HepG2 (cell line): ENCODE data around the gene ZMYND8. TPM values are rescaled to one million over a fixed set of nuclear protein-coding genes. Genes with fewer than 3 reads are reported as not detected.

ENCODE experiments used
- ATAC-seq: fragments of 200-7000 bp; cut with Tn5 transposase; 3 replicates; pipeline ENCODE4 v1.9.1; 2020; ENCODE audit warnings: mild to moderate bottlenecking, moderate library complexity
- BruUV-seq: library from RNA; stranded (reverse); fragments of 400-500 nt; replicated peaks from 2 replicates; lab custom pipeline; 2021; lab: Mats Ljungman, UMichigan
- CTCF ChIA-PET: fragments of 300-600 bp; formaldehyde crosslinking; extraction: SDS; loops from one replicate; lab custom pipeline; 2021; ENCODE audit warnings: low total read pairs, inconsistent platforms, low intra/inter-chr PET ratio; lab: Yijun Ruan, JAX
- POLR2A ChIA-PET: fragments of 350-600 bp; sonication (Branson Sonifier 250); formaldehyde crosslinking; loops from one replicate; lab custom pipeline; 2020; ENCODE audit warnings: antibody characterized with exemption, inconsistent platforms; lab: Yijun Ruan, JAX
- DNase-seq: peaks from one replicate; pipeline ENCODE4 v3.0.0-alpha.2; 2015; ENCODE audit warnings: low spot score
- FAIRE-seq: peaks from 3 replicates; lab custom pipeline; 2011; peaks lifted over from hg19 to GRCh38; lab: Jason Lieb, UNC
- H2AFZ ChIP-seq: one replicate; pipeline ENCODE4 v1.6.1; 2011; ENCODE audit warnings: low read length, inconsistent platforms
- H3K27ac ChIP-seq: fragments of 300-600 bp; 3 replicates; pipeline ENCODE4 v1.8.0; 2011; ENCODE audit warnings: mixed run types, mild to moderate bottlenecking, mixed read lengths, low read length, inconsistent platforms; ENCODE audit not compliant: insufficient read depth; ENCODE audit errors: extremely low read length
- H3K27me3 ChIP-seq, 2 experiments: fragments of 200-600 bp in 1 of 2; 2 replicates in 1 of 2; 3 replicates in 1 of 2; pipeline versions ENCODE4 v1.6.0 to v1.8.0; 2011; ENCODE audit warnings: low read length in 2 of 2, mild to moderate bottlenecking in 2 of 2, moderate library complexity in 2 of 2, inconsistent platforms in 1 of 2; ENCODE audit not compliant: insufficient read depth in 2 of 2, control insufficient read depth in 1 of 2
- H3K36me3 ChIP-seq, 2 experiments: fragments of 200-600 bp in 1 of 2; replicated peaks in 1 of 2; 2 replicates in 1 of 2; 3 replicates in 1 of 2; pipeline versions ENCODE4 v1.5.1 to v1.8.0; 2011; ENCODE audit warnings: low read length in 2 of 2, inconsistent platforms in 1 of 2; ENCODE audit not compliant: insufficient read depth in 2 of 2, control insufficient read depth in 1 of 2
- H3K4me1 ChIP-seq: 2 replicates; pipeline ENCODE4 v1.5.1; 2012; ENCODE audit warnings: low read length, inconsistent platforms; ENCODE audit not compliant: insufficient read depth
- H3K4me2 ChIP-seq: 2 replicates; pipeline ENCODE4 v1.6.0; 2011; ENCODE audit warnings: low read depth, low read length, inconsistent platforms
- H3K4me3 ChIP-seq, 3 experiments: fragments of 200-600 bp in 1 of 3; sonication (generic), shearing (Covaris generic) in 1 of 3; replicated peaks in 1 of 3; 2 replicates each; pipeline ENCODE4 v1.5.1; 2011 to 2016; ENCODE audit warnings: low read length in 3 of 3, inconsistent platforms in 2 of 3, low read depth in 2 of 3, mild to moderate bottlenecking in 2 of 3, control low read depth in 1 of 3, mixed read lengths in 1 of 3; ENCODE audit not compliant: insufficient read depth in 1 of 3
- H3K79me2 ChIP-seq: one replicate; pipeline ENCODE4 v1.6.1; 2011; ENCODE audit warnings: low read length, inconsistent platforms; ENCODE audit not compliant: insufficient read depth
- H3K9ac ChIP-seq: 2 replicates; pipeline ENCODE4 v1.6.0; 2011; ENCODE audit warnings: mild to moderate bottlenecking, low read depth, low read length, inconsistent platforms; ENCODE audit not compliant: insufficient read depth
- H3K9me3 ChIP-seq: 2 replicates; pipeline ENCODE4 v1.5.1; 2012; ENCODE audit warnings: mild to moderate bottlenecking, low read length
- H4K20me1 ChIP-seq: 2 replicates; pipeline ENCODE4 v1.6.0; 2011; ENCODE audit warnings: inconsistent platforms, mild to moderate bottlenecking, low read length, moderate library complexity; ENCODE audit not compliant: insufficient read depth
- BCL6 ChIP-seq: IDR thresholded peaks from 2 replicates; pipeline ENCODE4 v1.6.1; 2016; ENCODE audit warnings: missing genetic modification reagents, missing compliant biosample characterization
- CENPX ChIP-seq: sonication (generic); formaldehyde crosslinking; IDR thresholded peaks from 2 replicates; pipeline ENCODE4 v1.9.0; 2021; ENCODE audit warnings: mild to moderate bottlenecking, missing genetic modification reagents, moderate library complexity
- DNMT3B ChIP-seq: conservative IDR thresholded peaks from 2 replicates; pipeline ENCODE4 v1.6.1; 2016; ENCODE audit warnings: missing biosample characterization, control low read depth
- MIER3 ChIP-seq: IDR thresholded peaks from 2 replicates; pipeline ENCODE4 v1.6.1; 2016; ENCODE audit warnings: missing compliant biosample characterization, borderline replicate concordance
- PAXIP1 ChIP-seq: sonication (generic); formaldehyde crosslinking; conservative IDR thresholded peaks from 2 replicates; pipeline ENCODE4 v1.4.0; 2020; ENCODE audit warnings: mild to moderate bottlenecking, missing genetic modification reagents, moderate library complexity
- TEAD2 ChIP-seq: sonication (generic); formaldehyde crosslinking; IDR thresholded peaks from 2 replicates; pipeline ENCODE4 v1.9.0; 2021; ENCODE audit warnings: missing genetic modification reagents
- ZFP37 ChIP-seq: sonication (generic); formaldehyde crosslinking; IDR thresholded peaks from 2 replicates; pipeline ENCODE4 v1.4.0; 2020; ENCODE audit warnings: missing genetic modification reagents, borderline replicate concordance
- ZGPAT ChIP-seq: IDR thresholded peaks from 2 replicates; pipeline ENCODE4 v1.6.1; 2016; ENCODE audit warnings: mild to moderate bottlenecking
- ZNF292 ChIP-seq: sonication (generic); formaldehyde crosslinking; IDR thresholded peaks from 2 replicates; pipeline ENCODE4 v1.8.1; 2022; ENCODE audit warnings: mild to moderate bottlenecking, low read depth, missing genetic modification reagents, borderline replicate concordance
- ZNF574 ChIP-seq: sonication (generic); formaldehyde crosslinking; IDR thresholded peaks from 2 replicates; pipeline ENCODE4 v1.4.0; 2020; ENCODE audit warnings: missing genetic modification reagents
- ZSCAN31 ChIP-seq: sonication (generic); formaldehyde crosslinking; IDR thresholded peaks from 2 replicates; pipeline ENCODE4 v1.5.0; 2020; ENCODE audit warnings: low read depth, mild to moderate bottlenecking, missing genetic modification reagents
- WGBS: methylation state at CpG from one replicate; pipeline ENCODE4 v1.1.6; 2017; ENCODE audit warnings: low lambda C conversion rate; 5-methylcytosine and 5-hydroxymethylcytosine counted together
- in situ Hi-C: cut with HindIII; loops from 2 replicates; pipeline ENCODE4 v1.10.0; 2017; ENCODE audit warnings: low pct_unique_long_range_greater_than_20kb; ENCODE audit not compliant: extremely low pct_ligation_motif_present
- intact Hi-C: fragments of 100-400 bp; cut with micrococcal nuclease; formaldehyde crosslinking; loops from one replicate; pipeline ENCODE4 v1.10.0; 2022; ENCODE audit not compliant: unreplicated experiment
- polyA plus RNA-seq, 8 experiments: library from polyadenylated mRNA; depleted of rRNA in 3 of 8; stranded (reverse) in 7 of 8; unstranded in 1 of 8; fragments of >200 nt; fragmentation: Illumina TruSeq in 4 of 8; extraction: Trizol in 4 of 8; gene quantifications; 2 replicates each; pipeline versions ENCODE4 v1.2.1 to v1.2.3, GENCODE V29; 2011 to 2016; ENCODE audit warnings: low read depth in 4 of 8, missing spikeins in 1 of 8, mixed read lengths in 1 of 8; ENCODE audit not compliant: insufficient read depth in 1 of 8
- total RNA-seq, 5 experiments: library from RNA; depleted of rRNA; stranded (reverse); fragments of >200 nt; fragmentation: Illumina TruSeq; extraction: Trizol; gene quantifications; 2 replicates each; pipeline ENCODE4 v1.2.3, GENCODE V29; 2016; ENCODE audit warnings: low read depth in 1 of 5

Gene ZMYND8
- total and polyA plus RNA-seq, 2 of the 13 experiments (the other 11 are each of a cell fraction or from before 2014, with no cell fraction given) = 53.9 to 84.7 TPM

- TF ChIP-seq CENPX (CRISPR knock-in tag) (no peak), ZNF574 (CRISPR knock-in tag) (0 out of 2 replicates have a peak, but pooled peaks have one; percentile 2), ZNF292 (CRISPR knock-in tag) (no peak), TEAD2 (CRISPR knock-in tag) (no peak)
- TF ChIP-seq, all 625 proteins: peak for 30
Measured at GRCh38 chr20:47355489-47356219, 845 bp downstream of the ZMYND8 start (continued).

GRCh38 chr20:47354714-47355488 lies 1.6 kb downstream of the ZMYND8 start:
- peak; percentile 70 for DNase-seq
- H3K4me2 ChIP-seq = peak overlapping the region; percentile 91
- in situ Hi-C loops = no loop called here
- TF ChIP-seq BCL6 (CRISPR knock-in tag) (peak; percentile 10; the same call in 1 of the 2 replicates), ZFP37 (CRISPR knock-in tag) (0 out of 2 replicates have a peak, but pooled peaks have one; percentile 44), MIER3 (CRISPR knock-in tag) (peak; percentile 47), ZGPAT (CRISPR knock-in tag) (peak; percentile 60; the same call in 1 of the 2 replicates), ZSCAN31 (no peak), PAXIP1 (CRISPR knock-in tag) (peak; percentile 63), DNMT3B (CRISPR knock-in tag) (peak; percentile 81; the same call in 1 of the 2 replicates)

More at GRCh38 chr20:47354714-47355488, 1.6 kb downstream of the ZMYND8 start:
- peak overlapping the region; percentile 72 to 81 (median 73) for H3K4me3 ChIP-seq
- CTCF ChIA-PET = interaction anchor here (1.7 to 2.5 kb wide), 2 partner anchors 29 kb away, joined by 7 read pairs; no protein-coding TSS in a partner anchor
- intact Hi-C loops = no loop called here
- BruUV-seq = no TSS peak
- H2AFZ ChIP-seq = no peak overlapping the region
- H3K9ac ChIP-seq = peak overlapping the region; percentile 99
- H3K36me3 ChIP-seq = peaks cover 1 to 18% of the 10 kb centered on the region in 2 experiments; a peak in 3 of 5 replicates
- peak overlapping the region; percentile 99 for H3K27ac ChIP-seq
- 38% methylated on average over 4 of the region's 4 CpGs for WGBS
- POLR2A ChIA-PET = interaction anchor here (0.6 to 13.6 kb wide), 12 partner anchors 7 to 154 kb away, joined by 3 to 624 read pairs (median 62); no protein-coding TSS in a partner anchor
- FAIRE-seq (no peak), ATAC-seq (no peak)
- H4K20me1 ChIP-seq = peaks cover 32% of the 10 kb centered on the region
- H3K79me2 ChIP-seq = peaks cover 73% of the 10 kb centered on the region
- no peaks in the 10 kb centered on the region for H3K9me3 ChIP-seq
- no peaks in the 10 kb centered on the region; a peak in 1 of 5 replicates for H3K27me3 ChIP-seq
- H3K4me1 ChIP-seq = peaks cover 78% of the 10 kb centered on the region
